Cerebellar cortex (tissue), 1 donor: Measurements from ENCODE around the gene FHIT.

ENCODE experiments used
- DNase-seq: peaks from one replicate; pipeline ENCODE4 v3.0.0-alpha.2; 2015; ENCODE audit warnings: low spot score

Gene FHIT

DNA sequence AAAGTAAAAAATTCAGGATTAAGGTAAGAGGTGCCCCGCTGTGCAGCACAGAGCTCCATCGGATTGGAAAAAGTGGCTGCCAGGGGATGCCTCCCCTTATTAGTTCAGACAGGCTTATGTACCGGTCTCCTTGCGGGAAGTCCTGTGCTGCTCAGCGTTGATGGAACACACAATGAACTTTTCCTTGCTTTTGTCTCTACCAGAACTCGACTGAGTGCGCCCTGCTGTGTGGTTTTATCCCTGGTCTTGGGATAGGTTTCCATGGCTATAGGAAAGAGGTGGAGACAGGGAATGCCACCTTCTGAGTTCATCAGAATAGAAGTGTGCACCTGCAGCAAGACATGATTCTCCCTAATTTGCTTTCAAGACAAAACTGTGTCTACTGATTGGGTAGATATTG is 1455.5 kb downstream of the FHIT start:
- no peak for DNase-seq

DNA sequence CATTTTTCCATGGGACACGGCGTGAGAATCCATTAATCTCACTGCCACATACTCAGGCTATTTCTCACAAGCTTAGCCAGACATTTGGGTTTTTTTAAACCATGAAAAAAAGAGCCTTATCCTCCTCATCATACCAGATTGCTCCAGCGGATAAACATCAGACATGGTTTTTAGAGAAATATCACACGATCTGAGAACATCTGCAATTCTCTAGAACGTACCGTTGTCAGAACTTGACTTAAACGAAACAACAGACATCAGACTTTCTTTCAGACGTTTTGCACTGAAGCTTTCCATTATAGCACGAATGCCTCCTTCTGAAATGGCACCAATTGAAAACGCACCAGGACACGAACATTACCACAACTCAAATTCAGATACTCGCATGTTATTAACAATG is 1457.3 kb downstream of the FHIT start:
- no peak for DNase-seq

DNA sequence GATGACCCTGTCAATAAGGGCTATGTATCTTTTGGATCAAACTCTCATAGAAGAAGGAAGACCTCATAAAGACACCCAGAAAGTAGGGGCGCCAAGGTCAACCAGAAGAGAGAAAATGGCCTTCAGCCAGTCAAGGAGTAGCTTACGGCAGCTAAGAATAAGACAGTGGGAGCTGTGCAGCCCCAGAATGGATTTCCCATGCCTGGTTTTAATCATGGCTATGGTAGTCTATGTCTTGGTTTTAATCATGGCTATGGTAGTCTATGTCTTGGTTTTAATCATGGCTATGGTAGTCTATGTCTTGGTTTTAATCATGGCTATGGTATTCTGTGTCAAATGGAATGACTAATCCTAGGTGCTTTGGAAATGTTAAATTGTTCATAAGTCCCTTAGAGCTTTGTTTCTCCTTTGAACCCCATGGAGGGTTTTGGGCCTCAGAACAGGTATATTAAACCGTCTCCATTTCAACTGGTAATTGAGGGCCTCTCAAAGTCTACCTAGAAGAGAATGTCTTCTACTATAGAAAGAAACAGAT is 1459.4 kb downstream of the FHIT start:
- DNase-seq, result no peak

DNA sequence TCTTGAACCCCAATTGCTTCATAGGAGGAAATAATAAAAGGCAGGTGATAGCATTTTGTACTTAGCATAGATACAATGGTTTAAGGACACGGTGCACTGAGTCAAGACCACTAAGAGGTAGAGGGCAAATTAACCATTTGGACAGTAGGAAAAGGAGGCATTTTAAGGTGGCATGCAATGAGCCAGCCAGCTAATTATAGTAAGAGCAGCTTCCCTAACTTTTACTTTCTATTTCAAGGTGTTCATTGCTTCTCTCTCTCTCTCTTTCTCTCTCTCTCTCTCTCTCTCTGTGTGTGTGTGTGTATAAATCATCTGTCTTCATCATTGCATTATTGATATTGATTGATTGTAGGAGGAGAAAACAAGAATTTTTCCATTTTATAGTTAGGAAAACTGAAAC is 1461.0 kb downstream of the FHIT start:
- DNase-seq, result no peak

DNA sequence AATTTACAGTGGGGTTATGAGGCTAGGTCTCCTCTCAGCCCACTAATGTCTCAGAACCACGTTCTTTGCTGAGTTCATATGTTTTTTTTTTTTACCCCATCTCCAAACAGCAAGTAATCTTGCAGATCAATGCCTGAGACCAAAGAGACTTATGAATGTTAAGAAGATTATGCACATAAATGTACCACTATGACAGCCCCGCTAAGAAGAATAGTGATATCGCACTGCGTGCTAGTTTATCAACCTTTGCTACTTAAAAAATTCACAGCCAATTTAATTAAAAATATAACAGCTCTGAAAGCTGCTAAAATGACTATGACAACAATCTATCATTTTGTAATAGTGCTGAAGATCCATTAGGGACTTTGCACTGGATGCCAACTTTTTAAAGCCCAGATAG is 1462.5 kb downstream of the FHIT start:
- DNase-seq, result no peak

DNA sequence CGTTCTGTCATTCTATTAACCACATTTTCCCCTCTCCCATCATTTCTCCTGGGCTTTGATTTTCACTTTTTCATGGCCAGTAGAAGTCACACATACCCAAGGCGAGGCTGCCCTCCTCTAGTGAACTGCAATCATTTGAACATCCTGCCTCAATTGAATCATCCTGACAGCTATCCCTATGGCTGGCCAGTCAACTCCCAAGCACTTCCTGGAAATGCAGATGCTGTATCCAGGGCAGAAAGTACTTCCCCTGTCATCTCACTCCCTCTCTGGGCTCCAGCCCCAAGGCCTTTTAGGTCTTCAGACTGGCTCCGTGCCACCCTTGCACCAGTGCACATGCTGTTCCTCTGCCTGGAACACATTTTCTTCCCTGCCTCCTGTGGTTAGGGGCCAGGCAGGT is 1463.1 kb downstream of the FHIT start:
- no peak for DNase-seq

DNA sequence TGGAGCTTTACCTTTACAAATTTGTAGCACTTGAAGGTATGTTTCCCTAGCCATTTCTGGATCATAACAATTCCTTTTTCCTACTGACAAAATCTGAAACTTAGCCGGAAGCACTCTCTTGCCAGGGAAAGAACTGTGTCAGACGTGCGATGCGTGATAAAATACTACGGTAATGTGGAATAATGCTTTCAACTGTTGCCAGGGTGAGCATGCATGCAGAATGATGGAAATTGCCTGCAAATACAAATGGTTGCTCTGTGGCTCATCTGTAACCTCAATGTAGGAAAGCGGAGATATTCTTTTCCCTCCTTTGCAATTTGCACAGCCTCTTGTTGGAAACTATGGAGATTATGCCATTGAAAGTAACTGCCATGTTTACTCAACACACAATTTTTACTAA is 1464.9 kb downstream of the FHIT start:
- DNase-seq, result no peak

DNA sequence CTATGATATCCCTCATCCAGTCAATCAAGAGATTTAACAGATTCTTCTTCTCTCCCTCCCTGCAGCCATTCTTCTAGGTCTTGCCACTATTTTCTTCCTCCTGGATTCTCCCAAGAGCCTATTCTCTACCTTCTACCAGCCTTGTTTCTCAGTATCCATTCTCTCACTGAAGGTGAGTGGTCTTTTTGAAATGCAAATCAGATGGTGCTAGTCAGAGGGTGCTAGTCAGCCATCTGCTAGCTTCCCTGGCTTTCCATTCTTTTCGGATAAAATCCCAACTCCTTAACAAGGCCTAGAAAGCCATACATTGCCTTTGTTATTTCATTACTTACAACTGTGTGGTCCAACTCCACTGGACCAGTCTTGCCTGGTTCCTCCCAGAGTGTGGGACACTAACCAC is 1467.1 kb downstream of the FHIT start:
- no peak for DNase-seq

DNA sequence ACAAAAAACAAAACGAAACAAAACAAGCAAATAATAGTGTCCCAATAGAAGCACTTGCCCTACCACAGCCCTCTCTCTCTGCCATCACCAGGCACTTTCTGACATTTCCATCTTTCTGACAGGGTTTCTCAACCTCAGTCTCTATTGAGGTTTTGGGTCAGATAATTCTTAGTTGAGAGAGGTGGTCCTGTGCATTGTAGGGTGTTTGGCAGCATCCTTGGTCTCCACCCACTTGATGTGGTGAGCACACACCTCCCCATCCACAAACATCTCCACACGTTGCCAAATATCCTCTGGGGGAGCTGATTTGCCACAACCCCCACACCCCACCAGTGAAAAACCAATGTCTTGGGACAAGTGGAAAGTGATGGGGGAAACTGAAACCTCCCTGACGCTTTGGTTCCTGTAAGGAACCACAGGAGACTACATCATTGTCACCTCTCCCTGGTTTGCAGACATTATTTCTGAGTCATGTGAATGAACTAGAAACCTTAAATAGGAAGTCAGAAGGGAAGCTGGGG is 1467.7 kb downstream of the FHIT start:
- no peak for DNase-seq

DNA sequence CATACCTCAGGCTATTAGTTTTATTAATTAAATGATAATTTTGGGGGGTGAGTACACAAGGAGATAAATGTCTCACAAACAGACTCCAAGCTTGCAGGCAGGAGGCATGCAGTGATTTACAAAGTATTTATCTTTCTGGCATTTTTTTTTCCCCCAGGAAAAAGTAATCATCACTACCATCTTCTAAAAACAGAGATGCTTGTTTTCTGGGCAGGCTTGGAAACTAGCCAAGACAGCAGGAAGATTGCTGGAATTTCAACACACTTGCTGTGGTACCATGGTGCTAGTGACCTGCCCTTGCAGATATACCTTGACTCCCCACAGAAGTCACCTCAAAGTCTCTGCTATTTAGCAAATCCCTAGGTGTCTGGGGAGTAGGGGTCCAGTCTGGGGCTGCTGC is 1468.6 kb downstream of the FHIT start:
- no peak for DNase-seq

DNA sequence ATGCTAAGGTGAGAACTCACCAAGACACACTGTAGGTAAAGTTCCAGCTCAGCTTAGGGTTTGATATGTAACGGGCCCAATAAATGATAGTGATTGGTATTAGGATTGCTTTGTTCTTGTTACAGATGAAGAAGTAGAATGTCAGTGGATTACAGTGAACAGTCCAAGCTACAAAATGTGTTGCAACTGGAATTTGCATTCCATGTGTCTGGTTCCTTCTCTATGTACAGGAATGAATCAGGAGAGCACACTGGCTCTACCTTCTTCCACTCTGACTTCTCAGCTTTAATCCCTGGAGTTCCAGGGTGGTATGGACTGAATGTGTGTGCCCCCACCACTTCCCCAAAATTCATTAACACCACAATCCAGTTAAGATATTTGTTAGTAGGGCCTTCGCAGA is 1471.0 kb downstream of the FHIT start:
- DNase-seq, result no peak

DNA sequence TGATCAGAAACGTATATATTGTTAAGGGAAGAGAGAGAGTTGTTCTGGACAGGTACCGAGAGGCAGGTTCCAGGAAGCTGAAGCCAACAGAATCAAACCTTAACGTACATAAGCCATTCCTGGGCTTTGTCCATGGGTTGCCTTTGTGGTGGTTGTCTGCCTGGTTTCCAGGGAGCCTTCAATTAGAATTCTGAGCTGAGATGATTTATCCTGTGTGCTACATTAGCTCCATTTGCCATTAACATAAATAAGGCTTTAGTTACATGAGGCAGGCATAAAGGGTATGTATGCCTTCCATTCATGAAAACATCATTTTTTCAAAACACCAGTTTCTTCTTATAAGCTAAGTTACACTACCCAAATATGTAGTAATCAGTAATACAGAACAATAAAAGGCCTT is 1472.0 kb downstream of the FHIT start:
- no peak for DNase-seq

DNA sequence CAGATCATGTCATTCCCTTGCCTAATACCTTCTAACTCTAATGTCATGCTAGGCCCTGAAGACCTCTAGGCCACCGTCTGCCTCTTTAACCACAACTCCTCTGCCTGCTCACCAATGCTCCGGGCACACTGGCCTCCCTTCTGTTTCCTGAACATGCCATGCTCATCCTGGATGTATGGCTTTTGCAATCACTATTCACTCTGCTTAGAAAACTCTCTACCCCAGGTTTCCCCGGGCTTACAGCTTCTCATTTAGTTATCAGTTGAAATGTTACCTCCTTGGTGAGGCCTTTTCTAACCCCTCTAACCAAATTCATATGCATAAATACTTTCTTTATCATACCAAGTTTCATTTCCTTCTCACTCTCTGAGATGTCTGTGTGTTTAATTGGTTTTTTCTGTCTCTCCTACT is 1473.6 kb downstream of the FHIT start:
- DNase-seq, result no peak

DNA sequence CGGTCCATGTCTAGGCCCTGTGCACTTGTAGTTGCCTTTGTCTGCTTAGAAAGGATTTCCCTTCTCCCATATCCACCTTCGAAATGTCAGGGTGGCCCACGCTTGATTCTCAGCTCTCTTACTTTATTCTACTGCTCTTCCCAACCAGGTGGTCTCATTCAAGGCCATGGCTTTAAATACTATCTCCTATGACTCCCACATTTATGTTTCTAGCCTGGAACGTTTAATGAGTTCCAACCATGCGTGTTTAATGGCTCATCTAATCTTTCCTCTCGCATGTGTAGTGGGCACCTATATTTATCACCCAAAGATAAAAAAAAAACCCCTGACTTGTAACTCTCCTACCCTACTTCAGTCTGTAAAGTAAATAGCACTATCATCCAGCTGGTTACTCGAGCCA is 1474.2 kb downstream of the FHIT start:
- no peak for DNase-seq

DNA sequence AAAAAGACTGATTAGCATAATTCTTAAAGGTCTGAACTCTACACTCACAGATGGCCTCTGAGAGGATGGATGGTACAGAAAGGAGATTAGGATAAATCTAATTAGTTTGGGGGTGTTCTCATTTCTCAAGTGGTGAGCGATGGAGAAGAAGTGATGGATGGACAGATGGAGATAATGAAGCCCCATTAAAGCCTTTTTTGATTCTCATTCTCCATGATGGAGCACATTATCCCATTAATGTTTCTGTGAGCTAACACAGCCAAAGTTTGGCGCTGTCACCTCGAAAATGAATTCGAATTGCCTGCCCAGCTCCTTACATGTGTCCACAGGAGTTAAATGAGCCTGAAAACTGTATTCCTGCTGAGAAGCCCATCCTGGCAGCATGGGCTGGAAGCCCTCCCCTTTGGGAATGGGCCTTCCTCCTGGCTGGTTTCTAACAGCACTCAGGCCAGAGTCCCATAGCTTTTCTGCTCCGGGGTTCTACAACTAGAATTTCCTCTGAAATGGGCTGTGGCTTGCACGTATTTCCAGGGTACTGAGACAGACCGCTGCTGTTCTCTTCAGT is 1475.4 kb downstream of the FHIT start:
- DNase-seq, result no peak

DNA sequence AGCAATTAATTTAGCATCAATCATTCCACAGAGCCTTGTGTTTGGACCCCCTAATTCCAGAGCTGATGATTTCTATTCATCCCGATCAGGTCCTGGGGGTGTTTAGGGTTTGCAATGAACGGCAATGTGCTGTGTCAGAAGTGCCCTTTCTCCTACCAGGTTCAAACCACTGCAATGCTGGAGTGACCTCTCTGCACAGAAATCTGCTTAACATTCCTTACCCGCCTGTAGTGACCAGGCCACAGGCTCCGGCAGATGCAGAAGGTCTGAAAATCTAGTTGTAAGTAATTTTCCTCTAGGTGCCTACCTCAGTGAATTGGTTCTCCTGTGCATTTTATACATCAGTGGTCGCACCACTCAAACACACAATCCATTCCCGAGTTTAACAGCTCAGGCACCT is 1476.1 kb downstream of the FHIT start:
- DNase-seq, result no peak

DNA sequence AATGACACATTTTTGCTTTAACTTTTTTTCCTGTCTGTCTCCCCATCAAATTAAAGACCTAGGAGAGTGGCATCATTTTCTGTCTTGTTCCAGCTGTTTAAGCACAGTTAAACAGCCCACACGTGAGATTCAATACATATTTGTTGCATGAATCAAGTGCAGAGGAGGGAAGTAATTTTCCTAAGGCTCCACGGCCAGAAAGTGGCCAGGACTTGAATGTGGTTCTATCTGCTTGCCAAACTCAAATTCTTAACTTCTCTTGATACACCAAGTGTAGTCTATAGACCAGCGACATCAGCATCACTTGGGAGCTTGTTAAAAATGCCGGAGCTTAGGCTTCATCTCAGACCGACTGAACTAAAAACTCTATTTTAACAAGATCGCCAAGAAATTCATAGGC is 1476.6 kb downstream of the FHIT start:
- no peak for DNase-seq

DNA sequence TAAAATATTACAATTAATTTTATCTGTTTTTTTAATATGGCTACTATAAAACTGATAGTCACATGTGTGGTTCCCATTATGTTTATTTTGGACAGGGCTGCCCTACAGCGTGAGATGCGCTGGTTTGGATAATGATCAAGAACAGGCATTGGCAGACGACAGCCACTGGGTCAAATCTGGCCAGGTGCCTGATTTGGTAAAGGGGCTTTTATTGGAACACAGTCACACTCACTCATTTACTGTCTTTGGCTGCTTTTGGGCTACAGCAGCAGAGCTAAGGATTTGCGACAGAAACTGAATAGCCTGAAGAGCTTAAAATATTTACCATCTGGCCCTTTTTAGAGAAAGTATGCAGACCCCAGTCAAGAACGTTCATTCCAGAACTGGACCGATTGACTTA is 1477.3 kb downstream of the FHIT start:
- no peak for DNase-seq

DNA sequence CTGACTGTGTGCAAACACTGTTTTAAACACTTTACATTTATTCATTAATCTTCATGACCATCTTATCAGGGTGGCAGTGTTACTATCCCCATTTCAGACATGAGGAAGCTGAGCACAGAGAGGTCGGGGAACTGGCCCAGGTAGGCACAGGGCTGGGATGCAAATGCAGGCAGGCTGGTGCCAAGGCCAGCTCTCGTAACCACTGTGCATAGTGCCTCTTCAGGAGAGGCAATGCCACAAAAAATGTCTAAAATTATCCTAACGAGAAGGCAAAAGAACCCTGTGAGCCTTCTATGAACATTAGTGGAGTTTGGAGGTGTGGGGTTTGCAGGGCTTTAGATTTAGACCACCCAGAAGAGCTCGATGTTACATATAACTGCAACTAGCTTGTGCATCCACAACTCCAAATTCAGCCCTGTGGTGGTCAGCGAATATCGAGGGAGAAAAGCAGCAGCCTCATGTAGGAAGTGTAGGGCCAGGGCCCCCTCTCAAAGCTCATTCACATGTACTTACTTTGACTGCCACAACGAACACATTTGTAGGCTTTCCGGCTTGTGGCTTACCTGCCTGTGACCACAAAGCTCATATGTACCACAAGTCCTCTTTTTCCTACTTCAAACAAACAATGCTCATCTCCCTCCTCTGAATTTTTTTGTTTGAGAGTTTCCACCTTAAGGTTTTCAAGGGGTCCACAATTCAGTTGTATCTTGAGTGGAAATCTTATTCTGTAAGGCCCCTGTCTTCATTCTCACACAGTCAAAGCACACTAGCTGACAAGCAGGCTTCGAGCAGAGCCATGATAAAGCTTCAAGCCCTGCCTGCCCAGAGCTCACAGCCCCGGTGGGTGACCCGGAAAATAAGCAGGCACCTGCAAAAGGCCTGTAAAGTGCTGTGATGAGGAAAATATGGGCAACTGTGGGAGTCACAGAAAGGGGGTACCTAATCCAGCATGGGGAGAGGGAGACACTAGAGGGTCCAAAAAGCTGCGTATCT is 1478.5 kb downstream of the FHIT start:
- DNase-seq, result no peak

DNA sequence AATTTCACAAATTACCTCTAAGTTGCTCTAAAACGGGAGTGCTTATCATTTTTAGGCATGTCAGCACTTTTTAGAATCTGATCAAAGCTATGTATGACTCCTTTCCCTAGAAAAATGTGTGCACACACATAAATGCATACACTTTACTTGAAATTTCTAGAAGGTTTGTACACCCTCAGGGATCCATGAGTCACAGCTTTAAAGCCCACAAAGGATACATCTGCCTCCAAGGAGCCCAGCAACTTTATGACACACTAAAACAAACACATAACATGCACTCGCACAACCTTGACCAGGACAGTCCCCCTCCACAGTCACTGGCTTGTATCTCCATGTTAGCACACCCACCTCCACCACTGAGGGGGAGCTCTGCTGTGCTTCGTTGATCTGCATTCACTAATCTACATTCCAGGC is 1479.5 kb downstream of the FHIT start:
- no peak for DNase-seq

DNA sequence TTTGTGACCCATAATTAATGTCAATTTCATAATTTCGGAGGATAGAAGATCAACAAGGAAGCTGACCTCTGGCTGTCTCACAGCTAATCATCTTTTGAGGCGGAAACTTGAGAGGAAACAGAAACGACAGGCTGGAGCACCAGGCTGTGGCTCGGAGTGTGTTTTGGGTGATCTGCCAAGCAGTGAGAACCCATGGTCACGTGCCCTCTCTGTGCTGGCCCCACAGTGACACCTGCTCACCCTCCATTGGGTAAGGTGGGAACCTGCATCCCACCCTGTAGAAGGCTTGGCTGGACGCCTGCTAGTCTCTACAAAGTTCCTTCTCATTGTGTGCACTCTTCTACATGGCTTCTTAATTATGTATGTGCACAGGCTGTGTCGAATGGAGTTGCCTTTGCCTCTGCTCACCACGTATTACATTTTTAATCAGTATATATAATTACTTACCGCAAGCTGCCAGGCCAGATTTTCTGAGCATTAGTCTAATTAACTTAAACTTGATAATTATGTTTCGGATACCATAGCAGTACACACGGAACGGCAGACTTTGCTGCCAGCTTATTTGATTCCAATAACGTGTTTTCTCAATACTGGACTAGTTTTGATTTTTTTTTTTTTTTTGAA is 1482.0 kb downstream of the FHIT start:
- DNase-seq, result no peak

DNA sequence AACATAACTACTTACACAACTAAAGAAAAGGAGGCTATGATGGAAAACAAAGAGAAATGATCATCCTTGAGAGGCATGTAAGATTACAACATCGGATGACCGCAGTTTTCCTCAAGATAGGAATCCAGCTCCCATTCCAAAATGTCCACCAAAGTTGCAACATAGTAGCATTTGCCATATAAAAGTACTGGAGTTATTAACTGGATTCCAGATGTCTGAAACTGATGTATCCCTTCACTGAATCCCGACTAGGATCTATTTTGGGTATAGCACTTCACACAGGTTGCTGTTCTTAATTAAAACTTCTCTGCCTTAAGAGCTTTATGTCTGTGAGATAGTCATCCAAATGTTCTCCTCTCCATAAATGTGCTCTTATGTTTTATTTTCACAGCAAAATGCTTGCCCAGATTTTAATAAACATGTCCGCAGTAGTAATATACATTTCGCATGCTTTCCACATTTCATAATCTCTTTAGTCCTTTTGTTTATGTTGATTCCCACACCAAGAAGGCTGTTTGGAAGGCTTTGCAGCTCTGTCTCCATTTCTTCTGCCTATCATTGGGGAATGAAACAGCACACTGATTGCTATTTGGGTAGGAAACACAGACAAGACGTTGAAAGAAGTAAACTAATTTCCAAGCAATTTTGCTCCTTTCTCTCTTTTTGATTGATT is 1484.9 kb downstream of the FHIT start:
- no peak for DNase-seq
